GM12878 (cell line): ENCODE results near the gene MDFIC.

Experiments used
- ATF2 ChIP-seq: IDR thresholded peaks from 2 replicates; pipeline ENCODE4 v1.6.1; 2012; ENCODE audit warnings: low read length, inconsistent platforms
- BMI1 ChIP-seq: fragments of 450-650 bp; IDR thresholded peaks from 2 replicates; pipeline ENCODE4 v1.6.1; 2016; ENCODE audit warnings: mild to moderate bottlenecking, moderate library complexity, borderline replicate concordance
- E2F4 ChIP-seq: IDR thresholded peaks from 2 replicates; pipeline ENCODE4 v1.6.1; 2012; ENCODE audit warnings: low read depth, low read length, improper control_type of control experiment
- EP300 ChIP-seq, 2 experiments: fragments of 150-350 bp in 1 of 2; IDR thresholded peaks; 2 replicates each; pipeline ENCODE4 v1.6.1; 2011 to 2012; ENCODE audit warnings: low read depth in 2 of 2, low read length in 2 of 2, borderline replicate concordance in 1 of 2, improper control_type of control experiment in 1 of 2, inconsistent platforms in 1 of 2; ENCODE audit not compliant: control insufficient read depth in 1 of 2
- SP1 ChIP-seq: IDR thresholded peaks from one replicate; pipeline ENCODE4 v1.6.1; 2011; ENCODE audit warnings: low read depth, low read length
- TF ChIP-seq, protein P1 (sequence below), 3 experiments: IDR thresholded peaks in 2 of 3; conservative IDR thresholded peaks in 1 of 3; 2 replicates each; pipeline ENCODE4 v1.5.1; 2011; ENCODE audit warnings: low read depth in 3 of 3, low read length in 3 of 3, mild to moderate bottlenecking in 3 of 3, control low read depth in 2 of 3, moderate library complexity in 2 of 3, inconsistent platforms in 1 of 3, mixed read lengths in 1 of 3; ENCODE audit not compliant: control insufficient read depth in 2 of 3, insufficient read depth in 1 of 3; ENCODE audit errors: extremely low read depth in 1 of 3

GRCh38 chr7:114930829-114931655, 9.1 kb downstream of the MDFIC start:
- TF ChIP-seq BMI1 (0 out of 2 replicates have a peak, but pooled peaks have one; percentile 12), ATF2 (peak; percentile 64), EP300 (IDR thresholded peaks at IDR 0.05; ENCODE audit: borderline replicate concordance in 1 of 2, control insufficient read depth in 1 of 2, low read depth in 2 of 2, low read length in 2 of 2) (peak in 1 of 2 experiments; percentile 73; a peak in 2 of 4 replicates), SP1 (no peak), E2F4 (no peak)
- TF ChIP-seq, protein P1, sequence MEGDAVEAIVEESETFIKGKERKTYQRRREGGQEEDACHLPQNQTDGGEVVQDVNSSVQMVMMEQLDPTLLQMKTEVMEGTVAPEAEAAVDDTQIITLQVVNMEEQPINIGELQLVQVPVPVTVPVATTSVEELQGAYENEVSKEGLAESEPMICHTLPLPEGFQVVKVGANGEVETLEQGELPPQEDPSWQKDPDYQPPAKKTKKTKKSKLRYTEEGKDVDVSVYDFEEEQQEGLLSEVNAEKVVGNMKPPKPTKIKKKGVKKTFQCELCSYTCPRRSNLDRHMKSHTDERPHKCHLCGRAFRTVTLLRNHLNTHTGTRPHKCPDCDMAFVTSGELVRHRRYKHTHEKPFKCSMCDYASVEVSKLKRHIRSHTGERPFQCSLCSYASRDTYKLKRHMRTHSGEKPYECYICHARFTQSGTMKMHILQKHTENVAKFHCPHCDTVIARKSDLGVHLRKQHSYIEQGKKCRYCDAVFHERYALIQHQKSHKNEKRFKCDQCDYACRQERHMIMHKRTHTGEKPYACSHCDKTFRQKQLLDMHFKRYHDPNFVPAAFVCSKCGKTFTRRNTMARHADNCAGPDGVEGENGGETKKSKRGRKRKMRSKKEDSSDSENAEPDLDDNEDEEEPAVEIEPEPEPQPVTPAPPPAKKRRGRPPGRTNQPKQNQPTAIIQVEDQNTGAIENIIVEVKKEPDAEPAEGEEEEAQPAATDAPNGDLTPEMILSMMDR (IDR thresholded peaks at IDR 0.05 in 2 of 3, conservative IDR thresholded peaks at IDR 0.05 in 1 of 3; ENCODE audit: control insufficient read depth in 2 of 3, extremely low read depth in 1 of 3, insufficient read depth in 1 of 3, low read depth in 3 of 3, low read length in 3 of 3), result no peak
